GM23248 (cell line): Measurements from ENCODE around the gene PPM1H. TPM values are rescaled to one million over a fixed set of nuclear protein-coding genes. Genes with fewer than 3 reads are reported as not detected.
A peak's percentile ranks its signal among the peaks of the same experiment; 100 is the strongest.

ENCODE experiments used
- DNase-seq: peaks from one replicate; pipeline ENCODE4 v3.0.0-alpha.2; 2015
- H2AFZ ChIP-seq: fragments of 200-600 bp; sonication (generic); 2 replicates; pipeline ENCODE4 v1.6.1; 2016; ENCODE audit warnings: antibody characterized with exemption
- H3F3A ChIP-seq: fragments of 200-600 bp; sonication (generic); 2 replicates; pipeline ENCODE4 v1.6.1; 2016; ENCODE audit warnings: mild to moderate bottlenecking, antibody characterized with exemption, mixed run types; ENCODE audit not compliant: insufficient read depth
- H3K27ac ChIP-seq: fragments of 200-600 bp; sonication (generic); 2 replicates; pipeline ENCODE4 v1.5.1; 2016; ENCODE audit warnings: mild to moderate bottlenecking
- H3K27me3 ChIP-seq: fragments of 200-600 bp; sonication (generic); replicated peaks from 2 replicates; pipeline ENCODE4 v1.6.1; 2016; ENCODE audit warnings: mild to moderate bottlenecking; ENCODE audit not compliant: insufficient read depth
- H3K36me3 ChIP-seq: fragments of 200-600 bp; sonication (generic); 2 replicates; pipeline ENCODE4 v1.6.1; 2016; ENCODE audit warnings: low read depth, mild to moderate bottlenecking
- H3K4me1 ChIP-seq: fragments of 200-600 bp; sonication (generic); 2 replicates; pipeline ENCODE4 v1.6.1; 2016; ENCODE audit warnings: mild to moderate bottlenecking; ENCODE audit not compliant: insufficient read depth
- H3K4me2 ChIP-seq: fragments of 200-600 bp; sonication (generic); one replicate; pipeline ENCODE4 v1.6.1; 2016; ENCODE audit warnings: mild to moderate bottlenecking; ENCODE audit not compliant: unreplicated experiment
- H3K4me3 ChIP-seq: fragments of 200-600 bp; sonication (generic); 2 replicates; pipeline ENCODE4 v1.5.1; 2016; ENCODE audit warnings: mild to moderate bottlenecking
- H3K79me2 ChIP-seq: fragments of 200-600 bp; sonication (generic); 2 replicates; pipeline ENCODE4 v1.6.1; 2016; ENCODE audit warnings: mild to moderate bottlenecking; ENCODE audit not compliant: insufficient read depth
- H3K9ac ChIP-seq: fragments of 200-600 bp; sonication (generic); 2 replicates; pipeline ENCODE4 v1.6.1; 2016; ENCODE audit warnings: mild to moderate bottlenecking
- H3K9me2 ChIP-seq: fragments of 200-600 bp; sonication (generic); 2 replicates; pipeline ENCODE4 v1.6.1; 2016; ENCODE audit warnings: mixed run types, mild to moderate bottlenecking, moderate library complexity; ENCODE audit not compliant: insufficient read depth
- H3K9me3 ChIP-seq: fragments of 200-600 bp; sonication (generic); one replicate; pipeline ENCODE4 v1.6.1; 2017; ENCODE audit warnings: low read depth
- H4K20me1 ChIP-seq: fragments of 200-600 bp; sonication (generic); 2 replicates; pipeline ENCODE4 v1.6.0; 2016; ENCODE audit not compliant: insufficient read depth
- EZH2 ChIP-seq: fragments of 200-600 bp; sonication (generic); IDR thresholded peaks from 2 replicates; pipeline ENCODE4 v1.6.1; 2018; ENCODE audit warnings: antibody characterized with exemption, mild to moderate bottlenecking; ENCODE audit not compliant: insufficient read depth, poor library complexity, severe bottlenecking
- EZH2phosphoT487 ChIP-seq: fragments of 200-600 bp; sonication (generic); IDR thresholded peaks from 2 replicates; pipeline ENCODE4 v1.6.1; 2018; ENCODE audit warnings: antibody characterized with exemption, moderate library complexity, mild to moderate bottlenecking, low read depth; ENCODE audit not compliant: insufficient read depth
- WGBS, 2 experiments: methylation state at CpG; one replicate each; pipeline ENCODE4 v1.1.6; 2015 to 2017; ENCODE audit warnings: low lambda C conversion rate in 2 of 2, low coverage in 1 of 2; ENCODE audit errors: missing lambda C conversion rate in 2 of 2; 5-methylcytosine and 5-hydroxymethylcytosine counted together
- in situ Hi-C: fragments of 300-500 bp; cut with MboI; formaldehyde crosslinking; loops from 2 replicates; pipeline ENCODE4 v1.15.0; 2020
- polyA plus RNA-seq: library from polyadenylated mRNA; unstranded; fragments of >200 nt; fragmentation: Nextera tagmentation; extraction: Ambion mirVana; gene quantifications from 2 replicates; pipeline ENCODE4 v1.2.1, GENCODE V29; 2016
- total RNA-seq: library from RNA; depleted of rRNA; stranded (reverse); fragments of >200 nt; shearing (Covaris generic); gene quantifications from 2 replicates; pipeline ENCODE4 v1.2.3, GENCODE V29; 2014

PPM1H gene
- total and polyA plus RNA-seq, 2 experiments from 2014 or later, result 0.13 to 1.2 TPM

- WGBS, 2 experiments, result 6 to 8% methylated on average over 1 of the region's 1 CpG
- H3K4me2 ChIP-seq, result no peak overlapping the region
Observed at GRCh38 chr12:62856454-62856853, 78.5 kb downstream of the PPM1H start.

GRCh38 chr12:62854024-62854423 lies 80.9 kb downstream of the PPM1H start:
- no peak for TF ChIP-seq EZH2
- TF ChIP-seq EZH2phosphoT487, result no peak
- in situ Hi-C loops, result no loop called here
- WGBS, 2 experiments, result 72 to 73% methylated on average over 4 of the region's 4 CpGs

More at GRCh38 chr12:62856454-62856853, 78.5 kb downstream of the PPM1H start:
- Histone ChIP-seq H3K4me1 (peaks cover 10% of the 10 kb centered on the region), H3K36me3 (no peaks in the 10 kb centered on the region), H3K9me3 (no peaks in the 10 kb centered on the region), H4K20me1 (no peaks in the 10 kb centered on the region), H3K79me2 (no peaks in the 10 kb centered on the region), H2AFZ (no peak overlapping the region), H3K4me3 (no peak overlapping the region), H3K27me3 (no peaks in the 10 kb centered on the region), H3K27ac (no peak overlapping the region), H3K9me2 (no peaks in the 10 kb centered on the region), H3F3A (peaks cover 10% of the 10 kb centered on the region), H3K9ac (no peak overlapping the region)
- no peak for TF ChIP-seq EZH2phosphoT487
- no peak for TF ChIP-seq EZH2
- no peak for DNase-seq
- in situ Hi-C loops, result no loop called here

GRCh38 chr12:62849398-62849797 lies 85.6 kb downstream of the PPM1H start:
- in situ Hi-C loops, result no loop called here
- Histone ChIP-seq H3K27me3 (no peaks in the 10 kb centered on the region), H3F3A (peaks cover 8% of the 10 kb centered on the region; the same call in 1 of the 2 replicates)

More at GRCh38 chr12:62854024-62854423, 80.9 kb downstream of the PPM1H start:
- no peaks in the 10 kb centered on the region for H3K9me3 ChIP-seq
- no peak overlapping the region for H2AFZ ChIP-seq
- H3F3A ChIP-seq, result no peaks in the 10 kb centered on the region
- H3K27me3 ChIP-seq, result no peaks in the 10 kb centered on the region
- H3K9ac ChIP-seq, result no peak overlapping the region
- no peak overlapping the region for H3K27ac ChIP-seq
- H3K9me2 ChIP-seq, result no peaks in the 10 kb centered on the region
- H4K20me1 ChIP-seq, result no peaks in the 10 kb centered on the region
- no peak overlapping the region for H3K4me3 ChIP-seq
- no peaks in the 10 kb centered on the region for H3K36me3 ChIP-seq
- no peaks in the 10 kb centered on the region for H3K79me2 ChIP-seq
- DNase-seq, result no peak
- no peaks in the 10 kb centered on the region for H3K4me1 ChIP-seq
- H3K4me2 ChIP-seq, result no peak overlapping the region

GRCh38 chr12:62848418-62848817 lies 86.5 kb downstream of the PPM1H start:
- WGBS, 2 experiments, result 18 to 26% methylated on average over 2 of the region's 2 CpGs
- TF ChIP-seq EZH2, result no peak
- no peak overlapping the region for H3K27ac ChIP-seq
- H3K9me2 ChIP-seq, result no peaks in the 10 kb centered on the region
- no peaks in the 10 kb centered on the region for H3K9me3 ChIP-seq
- no peaks in the 10 kb centered on the region for H3K36me3 ChIP-seq
- in situ Hi-C loops, result no loop called here
- H3K9ac ChIP-seq, result no peak overlapping the region
- no peaks in the 10 kb centered on the region for H3K27me3 ChIP-seq
- H4K20me1 ChIP-seq, result no peaks in the 10 kb centered on the region
- DNase-seq, result peak; percentile 74
- no peak overlapping the region for H2AFZ ChIP-seq
- no peak overlapping the region for H3K4me2 ChIP-seq
- H3F3A ChIP-seq, result peaks cover 8% of the 10 kb centered on the region; the same call in 1 of the 2 replicates
- no peaks in the 10 kb centered on the region for H3K79me2 ChIP-seq
- H3K4me3 ChIP-seq, result no peak overlapping the region
- peaks cover 12% of the 10 kb centered on the region; the same call in 1 of the 2 replicates for H3K4me1 ChIP-seq

More at GRCh38 chr12:62849398-62849797, 85.6 kb downstream of the PPM1H start:
- peaks cover 12% of the 10 kb centered on the region; the same call in 1 of the 2 replicates for H3K4me1 ChIP-seq
- H4K20me1 ChIP-seq, result no peaks in the 10 kb centered on the region
- no peak for DNase-seq
- H2AFZ ChIP-seq, result no peak overlapping the region
- H3K9me3 ChIP-seq, result no peaks in the 10 kb centered on the region
- H3K36me3 ChIP-seq, result no peaks in the 10 kb centered on the region
- H3K4me2 ChIP-seq, result no peak overlapping the region
- H3K4me3 ChIP-seq, result no peak overlapping the region
- no peaks in the 10 kb centered on the region for H3K9me2 ChIP-seq
- no peaks in the 10 kb centered on the region for H3K79me2 ChIP-seq
- H3K9ac ChIP-seq, result no peak overlapping the region
- no peak overlapping the region for H3K27ac ChIP-seq
- WGBS, 2 experiments, result 88% methylated on average over 1 of the region's 1 CpG
- TF ChIP-seq EZH2, result no peak

- DNase-seq, result no peak
- TF ChIP-seq EZH2phosphoT487 (no peak), EZH2 (no peak)
- Histone ChIP-seq H2AFZ (no peak overlapping the region), H3K9me3 (no peaks in the 10 kb centered on the region), H4K20me1 (no peaks in the 10 kb centered on the region), H3K4me2 (no peak overlapping the region), H3K27me3 (no peaks in the 10 kb centered on the region), H3K4me3 (no peak overlapping the region), H3K27ac (no peak overlapping the region), H3K9ac (no peak overlapping the region), H3K9me2 (no peaks in the 10 kb centered on the region), H3K79me2 (no peaks in the 10 kb centered on the region), H3F3A (peaks cover 8% of the 10 kb centered on the region; the same call in 1 of the 2 replicates), H3K4me1 (peaks cover 12% of the 10 kb centered on the region; the same call in 1 of the 2 replicates), H3K36me3 (no peaks in the 10 kb centered on the region)
- in situ Hi-C loops, result no loop called here
- whole genome bisulfite sequencing, 2 experiments, result 94 to 96% methylated on average over 2 of the region's 2 CpGs
Observed at GRCh38 chr12:62847709-62848108, 87.2 kb downstream of the PPM1H start.
